Stimulated activated naive CD8-positive, alpha-beta T cell treated with anti-CD3 and anti-CD28 coated beads, Interleukin-15, Interleukin-2, amounts not matched to agents 100 U/mL and 50 U/mL, for 24 hours (primary cell): ENCODE results near the gene RHEB.
"Not testable (repeated sequence)": the region's sequence is repeated elsewhere in the genome, so short reads cannot be mapped to it uniquely, and the experiment has no call there.

Experiments used
- ATAC-seq: fragments of 150-1000 bp; cut with Tn5 transposase; one replicate; pipeline ENCODE4 v1.10.0; 2021
- DNase-seq: peaks from one replicate; pipeline ENCODE4 v3.0.0; 2021

Gene RHEB, protein sequence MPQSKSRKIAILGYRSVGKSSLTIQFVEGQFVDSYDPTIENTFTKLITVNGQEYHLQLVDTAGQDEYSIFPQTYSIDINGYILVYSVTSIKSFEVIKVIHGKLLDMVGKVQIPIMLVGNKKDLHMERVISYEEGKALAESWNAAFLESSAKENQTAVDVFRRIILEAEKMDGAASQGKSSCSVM

DNA sequence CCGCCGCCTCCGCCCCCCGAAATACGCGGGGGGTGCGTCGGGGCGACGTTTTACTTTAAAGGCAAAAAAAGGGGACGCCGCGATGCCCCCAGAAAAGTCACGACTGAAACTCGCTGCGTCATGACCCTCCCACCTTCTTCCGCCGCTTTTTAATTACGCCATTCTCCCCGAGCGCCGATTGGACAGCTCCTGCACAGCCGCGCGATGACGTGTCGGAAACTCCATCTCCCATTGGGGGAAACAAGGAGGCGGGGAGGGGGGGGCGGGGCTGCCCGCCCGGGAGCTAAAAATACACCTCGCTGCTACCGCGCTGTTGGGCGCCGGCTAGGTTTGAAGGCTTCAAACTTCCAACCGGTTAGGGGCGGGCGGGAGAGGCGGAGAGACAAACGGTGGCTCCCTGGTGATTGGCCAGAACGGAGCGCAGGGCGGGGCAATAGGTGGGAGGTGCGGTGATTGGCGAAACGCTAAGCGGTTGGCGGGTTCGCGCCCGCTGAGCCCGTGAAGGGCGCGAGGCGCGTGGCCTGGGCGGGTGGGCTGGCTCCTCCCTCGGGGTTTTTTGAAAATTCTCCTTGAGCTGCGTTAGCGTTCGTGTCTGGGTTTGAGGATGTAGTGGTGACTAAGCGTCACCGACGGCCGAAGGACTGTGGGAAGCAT is at the start of gene RHEB:
Gene RHEB, minus strand, starts transcription at position 131 of the 654 bp plus-strand sequence. CDS start 384 bp downstream, outside the sequence.
- peak; percentile 99 for DNase-seq
- peak; percentile 89 for ATAC-seq

DNA sequence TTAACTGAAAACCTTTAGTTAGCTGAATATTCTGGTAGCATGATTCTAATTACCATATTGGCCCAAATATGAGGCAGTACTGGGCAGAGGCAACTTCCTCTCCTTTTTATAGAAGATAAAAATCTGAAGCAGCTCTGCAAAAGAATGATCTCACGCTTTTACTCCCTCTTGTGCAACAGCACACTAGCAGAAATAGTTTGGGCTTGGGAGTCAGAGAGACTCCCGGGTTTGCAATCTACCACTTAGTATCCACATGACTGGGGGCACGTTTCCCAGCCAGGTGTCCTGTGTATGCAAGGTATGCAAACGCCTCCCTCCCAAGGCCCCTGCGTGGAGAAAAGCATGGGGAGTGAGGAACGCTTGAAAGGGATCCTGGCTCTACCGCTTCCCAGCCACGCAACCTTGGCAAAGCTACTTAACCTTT is 47.2 kb upstream of the RHEB start:
- no peak for ATAC-seq
- no peak for DNase-seq

DNA sequence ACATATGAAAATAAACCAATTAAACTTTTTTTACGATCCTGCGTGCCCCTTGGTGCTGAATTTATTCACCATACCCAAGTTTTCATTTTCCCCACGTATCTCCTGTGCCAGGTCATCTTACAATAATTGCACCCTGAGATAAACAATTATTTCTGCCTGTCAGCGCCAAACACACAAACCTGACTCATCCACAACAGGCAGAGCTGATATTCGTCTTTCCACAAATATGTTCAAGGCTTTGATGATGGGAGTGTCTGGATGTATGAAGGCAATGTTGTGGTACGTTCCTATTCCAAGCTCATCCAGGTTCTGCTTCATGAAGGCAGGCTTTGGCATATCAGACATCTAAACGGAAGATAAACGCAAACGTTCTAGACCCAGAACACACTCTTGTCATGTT is 45.8 kb upstream of the RHEB start:
- ATAC-seq, result no peak
- no peak for DNase-seq

DNA sequence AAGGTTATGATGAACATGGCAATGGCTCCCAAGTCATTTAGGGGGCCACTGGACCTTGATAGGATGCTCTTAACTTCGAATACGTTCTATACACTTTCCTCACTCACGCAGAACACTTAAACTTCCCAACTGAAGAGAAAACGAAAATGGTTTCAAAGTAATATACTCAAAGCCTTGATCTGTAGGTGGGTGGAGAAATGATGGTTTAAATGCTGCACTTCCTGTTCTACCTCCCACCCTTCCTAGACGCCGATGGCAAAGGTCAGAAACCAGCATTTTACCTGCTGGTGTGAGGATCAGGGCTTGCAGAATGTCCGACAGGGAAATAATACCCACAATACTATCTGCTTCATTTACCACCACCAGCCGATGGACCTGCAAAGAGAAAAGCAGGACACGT is 40.5 kb upstream of the RHEB start:
- peak; percentile 8 for DNase-seq
- ATAC-seq, result no peak

- ATAC-seq, result no peak
Observed at GRCh38 chr7:151559557-151560183, 40.0 kb upstream of the RHEB start.

GRCh38 chr7:151558575-151558974 is 38.9 kb upstream of the RHEB start:
- ATAC-seq, result no peak
- no peak for DNase-seq

More at GRCh38 chr7:151559557-151560183, 40.0 kb upstream of the RHEB start:
- no peak for DNase-seq

GRCh38 chr7:151556592-151556991 is 36.9 kb upstream of the RHEB start:
- DNase-seq (no peak), ATAC-seq (no peak)

DNA sequence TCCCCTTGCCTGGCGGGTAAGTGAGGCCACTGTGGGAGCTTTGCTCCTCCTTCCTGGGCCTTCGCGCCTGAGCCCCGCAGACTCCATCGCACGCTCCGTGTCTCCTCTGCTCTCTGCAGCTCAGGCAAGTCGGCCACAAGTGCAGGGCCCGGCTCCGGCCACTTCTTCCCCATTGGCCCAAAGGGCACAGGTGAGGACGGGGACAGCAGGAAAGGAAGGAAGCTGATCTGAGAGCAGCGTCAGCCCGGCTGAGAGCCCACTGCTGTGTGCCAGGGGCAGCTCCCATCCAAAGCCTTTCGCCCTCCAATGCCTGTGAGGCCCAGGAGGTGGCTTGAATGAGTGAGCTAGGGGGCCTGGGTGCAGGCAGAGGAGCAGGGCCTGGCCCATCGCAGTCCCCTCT is 33.7 kb upstream of the RHEB start:
- ATAC-seq, result no peak
- no peak for DNase-seq

DNA sequence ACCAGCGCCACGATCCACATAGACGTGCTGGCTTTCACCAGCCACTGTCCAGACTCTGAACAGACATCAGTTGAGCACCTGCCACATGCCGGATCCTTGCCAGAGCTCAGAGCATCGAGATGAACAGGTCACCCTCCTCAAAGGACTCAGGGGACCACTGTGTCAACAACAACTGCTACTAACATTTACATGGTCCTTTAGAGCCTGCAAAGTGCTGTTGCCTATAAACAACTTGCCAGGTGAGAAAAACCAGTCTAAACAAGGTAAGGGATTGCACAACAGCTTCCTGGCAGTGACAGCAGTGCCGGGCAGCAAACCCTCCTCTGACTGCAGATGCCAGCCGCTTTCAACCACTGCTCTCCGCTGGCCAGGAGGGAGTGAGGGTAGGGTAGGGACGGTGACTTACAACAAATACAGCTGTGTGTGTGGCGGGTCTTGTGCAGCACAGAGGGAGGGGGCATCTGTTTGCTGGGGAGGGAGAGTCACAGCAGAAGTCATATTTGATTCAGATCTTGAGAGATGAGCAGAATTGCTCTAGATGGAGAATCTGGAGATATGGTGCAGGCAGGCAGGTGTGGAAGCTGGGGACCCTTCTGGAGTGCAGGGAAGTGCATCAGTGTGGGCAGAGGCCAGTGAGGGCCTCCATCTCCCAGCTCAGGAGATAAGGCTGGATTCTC is 32.8 kb upstream of the RHEB start:
- no peak for DNase-seq

GRCh38 chr7:151551820-151552219 is 32.1 kb upstream of the RHEB start:
- no peak for ATAC-seq
- DNase-seq, result no peak

More for the DNA sequence above, 32.8 kb upstream of the RHEB start:
- ATAC-seq, result no peak

DNA sequence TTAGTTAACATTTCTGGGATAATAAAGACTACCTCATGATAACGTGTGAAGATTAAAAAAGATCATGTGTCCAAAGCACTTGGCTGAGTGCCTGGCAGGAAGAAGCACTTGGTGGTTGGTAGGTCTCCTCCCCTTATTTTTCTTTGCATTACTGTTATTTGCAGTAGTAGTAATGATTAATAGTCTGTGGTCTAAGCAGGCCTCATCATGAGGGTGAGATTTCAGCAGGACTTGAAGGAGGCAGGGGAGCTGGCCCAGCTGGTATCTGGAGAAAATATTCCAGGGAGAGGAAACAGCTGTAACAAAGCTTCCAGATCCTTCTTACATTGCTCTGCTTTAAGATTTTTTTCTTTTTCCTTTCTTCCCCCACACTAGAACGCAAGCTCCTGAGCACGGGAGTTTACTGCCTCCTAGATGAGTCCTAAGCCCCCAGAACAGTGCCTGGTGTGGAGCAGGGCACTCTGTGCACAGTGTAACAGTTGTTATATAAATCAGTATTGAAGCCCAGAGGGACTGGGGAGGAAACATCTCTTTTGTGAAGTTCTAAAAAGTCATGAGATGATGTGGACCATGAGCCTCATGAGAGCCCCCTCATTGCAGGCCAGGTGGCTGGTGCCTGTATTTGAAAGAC is 31.1 kb upstream of the RHEB start:
- DNase-seq, result no peak
- ATAC-seq, result no peak

DNA sequence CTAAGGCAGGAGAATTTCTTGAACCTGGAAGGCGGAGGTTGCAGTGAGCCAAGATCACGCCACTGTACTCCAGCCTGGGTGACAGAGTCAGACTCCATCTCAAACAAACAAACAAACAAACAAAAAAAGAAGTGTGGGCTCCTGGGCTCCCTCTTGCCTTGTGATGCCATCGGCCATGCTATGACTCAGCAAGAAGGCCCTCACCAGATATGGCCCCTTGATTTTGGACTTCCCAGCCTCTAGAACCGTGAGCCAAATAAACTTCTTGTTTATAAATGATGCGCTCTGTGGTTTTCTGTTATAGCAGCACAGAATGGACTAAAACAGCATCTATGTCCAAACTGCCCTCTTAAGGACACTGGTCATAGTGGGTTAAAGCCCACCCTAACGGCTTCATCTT is 29.9 kb upstream of the RHEB start:
- ATAC-seq (no peak), DNase-seq (no peak)

DNA sequence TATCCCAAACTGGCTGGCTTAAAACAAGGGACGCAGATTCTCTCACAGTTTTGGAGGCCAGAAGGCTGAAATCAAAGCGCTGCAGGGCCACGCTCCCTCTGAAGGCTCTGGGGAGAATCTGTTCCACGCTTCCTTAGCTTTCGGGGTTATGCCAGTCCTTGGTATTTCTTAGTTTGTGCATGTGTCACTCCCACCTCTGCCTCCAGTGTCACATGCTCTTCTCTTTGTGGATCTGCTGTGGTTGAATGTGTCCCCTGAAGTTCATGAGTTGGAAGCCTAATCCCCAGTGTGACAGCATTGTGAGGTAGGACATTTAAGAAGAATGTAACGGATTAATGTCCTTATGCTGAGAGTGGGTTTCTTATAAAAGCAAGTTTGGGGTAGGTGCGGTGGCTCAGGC is 29.4 kb upstream of the RHEB start:
- no peak for DNase-seq
- no peak for ATAC-seq

GRCh38 chr7:151544183-151544582 is 24.5 kb upstream of the RHEB start:
- no peak for DNase-seq
- no peak for ATAC-seq

- ATAC-seq, result no peak
- no peak for DNase-seq
Observed at GRCh38 chr7:151542606-151543130, 23.0 kb upstream of the RHEB start.

- ATAC-seq (no peak), DNase-seq (no peak)
Observed at GRCh38 chr7:151541709-151542499, 22.2 kb upstream of the RHEB start.

DNA sequence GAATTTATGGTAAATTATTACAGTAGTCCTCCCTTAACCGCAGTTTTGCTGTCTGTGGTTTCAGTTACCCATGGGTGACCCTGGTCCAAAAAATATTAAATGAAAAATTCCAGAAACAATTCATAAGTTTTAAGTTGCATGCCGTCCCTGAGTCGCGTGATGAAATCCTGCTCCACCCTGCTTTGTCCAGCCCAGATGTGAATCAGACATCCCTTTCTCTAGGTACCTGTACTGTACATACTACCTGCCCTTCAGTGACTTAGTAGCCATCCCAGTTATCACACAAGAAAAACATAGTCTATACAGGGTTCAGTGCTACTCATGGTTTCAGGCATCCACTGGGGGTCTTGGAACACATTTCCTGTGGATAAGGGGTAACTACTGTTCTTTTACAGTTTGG is 20.5 kb upstream of the RHEB start:
- ATAC-seq, result no peak
- DNase-seq, result no peak

GRCh38 chr7:151539088-151539671 is 19.5 kb upstream of the RHEB start:
- no peak for DNase-seq
- ATAC-seq, result peak; percentile 57

DNA sequence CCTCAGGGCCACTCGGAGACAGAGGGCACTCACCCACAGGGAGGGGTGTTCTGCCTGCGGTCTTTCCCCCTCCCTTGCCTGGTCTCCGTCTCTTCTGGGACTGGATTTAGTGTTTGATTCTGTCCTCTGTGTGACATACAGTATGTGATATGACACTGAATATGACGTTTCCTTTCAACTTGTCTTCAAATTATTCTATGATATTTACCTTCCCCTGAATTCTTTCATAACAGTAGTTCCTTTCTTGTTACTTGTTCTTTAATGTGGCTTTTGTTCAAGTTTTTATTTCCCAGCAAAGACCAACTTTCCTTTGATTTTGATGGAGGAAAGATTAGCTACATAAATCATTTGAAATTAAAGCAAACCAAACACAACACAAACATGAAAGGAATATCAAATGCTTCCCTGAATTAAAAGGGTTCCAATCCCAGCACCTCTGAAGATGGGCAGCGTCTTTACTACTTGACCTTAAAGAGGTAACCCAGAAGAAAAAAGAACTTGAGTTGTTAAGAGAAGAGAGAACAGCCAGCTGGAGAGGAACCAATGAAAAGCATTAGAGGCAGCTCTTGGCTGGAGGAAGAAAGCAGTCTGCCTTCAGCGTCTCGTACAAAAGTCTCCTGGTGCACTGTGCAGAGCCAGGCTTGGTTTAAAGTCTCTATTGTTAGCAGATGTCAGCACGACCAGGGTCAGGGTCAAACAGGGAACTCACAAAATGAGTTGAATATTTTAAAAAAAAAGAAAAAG is 18.3 kb upstream of the RHEB start:
- no peak for DNase-seq
- ATAC-seq, result no peak

GRCh38 chr7:151536178-151536577 is 16.5 kb upstream of the RHEB start:
- ATAC-seq, result not testable (repeated sequence)

More at GRCh38 chr7:151536178-151536577, 16.5 kb upstream of the RHEB start:
- DNase-seq, result not testable (repeated sequence)
